GM18505 (cell line): ENCODE data around the gene IQCE.

Experiments used
- ATAC-seq: cut with Tn5 transposase; IDR thresholded peaks from one replicate; pipeline ENCODE4 v1.9.1; 2021; ENCODE audit not compliant: unreplicated experiment
- POLR2A ChIP-seq: IDR thresholded peaks from 4 replicates; pipeline ENCODE4 v1.6.1; 2011; ENCODE audit warnings: borderline replicate concordance; ENCODE audit not compliant: insufficient read depth, insufficient read length; ENCODE audit errors: extremely low read depth

IQCE gene

GRCh38 chr7:2537981-2538851 is 20.6 kb upstream of the IQCE start:
- no peak for ATAC-seq
- TF ChIP-seq POLR2A, result no peak

- TF ChIP-seq POLR2A, result no peak
- ATAC-seq, result no peak
Measured at GRCh38 chr7:2539031-2539911, 19.5 kb upstream of the IQCE start.

- ATAC-seq, result no peak
- TF ChIP-seq POLR2A, result no peak
Measured at GRCh38 chr7:2540133-2540532, 18.6 kb upstream of the IQCE start.

GRCh38 chr7:2540641-2541051 is 18.1 kb upstream of the IQCE start:
- no peak for ATAC-seq

GRCh38 chr7:2541291-2542010 is 17.3 kb upstream of the IQCE start:
- no peak for TF ChIP-seq POLR2A
- no peak for ATAC-seq

More at GRCh38 chr7:2540641-2541051, 18.1 kb upstream of the IQCE start:
- no peak for TF ChIP-seq POLR2A

- ATAC-seq, result no peak
- TF ChIP-seq POLR2A, result no peak
Measured at GRCh38 chr7:2542011-2542915, 16.5 kb upstream of the IQCE start.

- no peak for ATAC-seq
- TF ChIP-seq POLR2A, result no peak
Measured at GRCh38 chr7:2542916-2543871, 15.6 kb upstream of the IQCE start.

GRCh38 chr7:2544541-2545188 is 14.1 kb upstream of the IQCE start:
- TF ChIP-seq POLR2A, result no peak
- ATAC-seq, result no peak

- TF ChIP-seq POLR2A, result no peak
Measured at GRCh38 chr7:2545746-2546425, 12.9 kb upstream of the IQCE start.

GRCh38 chr7:2546776-2547586 is 11.8 kb upstream of the IQCE start:
- no peak for ATAC-seq
- TF ChIP-seq POLR2A, result no peak

More at GRCh38 chr7:2545746-2546425, 12.9 kb upstream of the IQCE start:
- ATAC-seq, result no peak

- no peak for TF ChIP-seq POLR2A
- ATAC-seq, result no peak
Measured at GRCh38 chr7:2551418-2551817, 7.4 kb upstream of the IQCE start.
